ENCODE measurements around the gene CCDC91.

CCDC91 gene

DNA sequence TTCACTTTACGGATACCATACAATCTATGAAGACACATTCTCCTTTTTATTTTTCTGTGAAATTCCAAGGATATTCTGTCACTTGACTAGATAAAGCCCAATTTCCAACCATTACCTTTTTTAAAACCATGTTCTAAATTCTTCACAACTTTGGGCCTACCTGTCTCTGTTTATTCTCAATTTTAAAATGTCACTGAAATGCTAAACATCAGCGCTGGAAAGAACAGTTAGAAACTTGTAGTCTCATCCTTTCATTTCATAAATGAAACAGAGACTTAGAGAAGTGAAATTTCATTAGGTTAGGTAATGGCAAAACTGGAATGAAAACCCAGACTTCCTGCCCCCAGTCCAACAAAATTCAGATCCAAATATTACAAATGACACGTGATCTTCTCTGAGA, 396.2 kb downstream of the CCDC91 start:
- no peak for DNase-seq
- in situ Hi-C loops (cut with MboI; ENCODE audit: low pct_unique_long_range_greater_than_20kb, low sequenced_read_pairs) = no loop called here

DNA sequence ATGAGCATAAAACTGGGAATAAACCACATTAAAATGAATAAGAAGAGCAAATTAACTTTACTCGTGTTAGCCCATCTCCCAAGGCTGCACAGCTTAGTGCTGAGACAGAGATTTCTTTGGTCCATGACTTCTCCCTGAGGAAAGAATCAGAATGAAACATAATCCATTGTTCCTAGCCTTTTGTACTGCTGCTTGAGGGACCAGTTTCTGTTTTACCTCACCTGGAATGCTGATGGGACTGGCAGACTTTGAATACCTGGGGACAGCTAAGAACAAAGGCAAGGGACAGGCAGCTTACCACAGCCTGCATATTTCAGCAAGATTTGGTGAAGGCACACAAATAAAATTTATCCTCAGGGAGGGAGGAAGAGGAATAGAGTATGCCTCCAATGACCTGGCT, 401.6 kb downstream of the CCDC91 start:
- in situ Hi-C loops (cut with MboI; ENCODE audit: low pct_unique_long_range_greater_than_20kb, low sequenced_read_pairs) = no loop called here
- DNase-seq = no peak

Measured in KBM-7 (cell line).